Stimulated activated CD8-positive, alpha-beta memory T cell treated with anti-CD3 and anti-CD28 coated beads, Interleukin-4, amount 100 ng/mL, for 48 hours (primary cell): ENCODE results near the gene CEP290.
"Not testable (repeated sequence)": the region's sequence is repeated elsewhere in the genome, so short reads cannot be mapped to it uniquely, and the experiment has no call there.

Experiments
- DNase-seq: peaks from one replicate; pipeline ENCODE4 v3.0.0-alpha.2; 2020

The CEP290 gene

DNA sequence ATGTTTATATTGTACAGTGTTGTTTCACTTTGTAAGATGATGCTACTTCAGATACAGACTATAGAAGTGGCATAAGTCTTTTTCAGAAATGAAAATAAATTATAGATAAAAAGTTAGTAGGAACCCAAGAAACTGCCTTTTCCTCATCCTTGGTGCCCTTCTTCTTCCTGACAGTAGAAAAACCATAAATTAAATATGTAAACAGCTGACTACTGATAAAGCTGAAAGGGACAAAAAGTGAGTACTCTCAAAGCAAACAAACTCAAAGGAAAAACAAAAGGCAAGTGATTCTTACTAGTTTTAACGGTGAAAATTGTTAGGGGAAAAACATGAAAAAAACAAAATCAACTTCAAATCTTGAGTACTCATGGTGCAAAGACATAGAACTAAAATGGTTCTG is 104.1 kb downstream of the CEP290 start:
- no peak for DNase-seq

DNA sequence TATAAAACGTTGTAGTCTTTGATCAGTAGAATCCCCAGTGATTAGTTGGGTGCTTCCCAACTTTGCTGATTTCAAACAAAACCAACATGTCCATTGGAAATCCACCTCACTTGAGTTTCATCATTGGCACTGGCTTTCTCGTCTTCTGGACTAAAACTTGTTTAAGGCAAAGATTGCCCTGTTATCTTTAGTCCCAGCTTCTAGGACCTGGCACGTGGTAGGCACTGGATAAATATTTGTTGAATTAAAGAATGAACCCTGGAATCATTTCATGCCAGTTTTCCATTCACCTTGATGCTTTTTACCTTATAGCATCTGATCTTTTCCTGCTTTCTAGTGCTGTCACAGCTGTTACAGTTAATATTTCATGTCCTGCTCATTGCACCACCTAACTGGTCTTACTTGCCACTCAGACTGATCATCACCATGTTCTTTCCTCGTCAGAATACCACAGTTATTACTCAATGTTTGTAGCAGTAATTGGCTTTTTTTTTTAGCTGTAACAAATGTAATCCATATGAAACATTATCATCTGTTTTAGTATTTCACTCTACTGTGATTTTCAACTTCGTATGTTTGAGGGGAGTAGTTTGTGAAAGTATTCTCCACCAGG is 105.4 kb downstream of the CEP290 start:
- no peak for DNase-seq

DNA sequence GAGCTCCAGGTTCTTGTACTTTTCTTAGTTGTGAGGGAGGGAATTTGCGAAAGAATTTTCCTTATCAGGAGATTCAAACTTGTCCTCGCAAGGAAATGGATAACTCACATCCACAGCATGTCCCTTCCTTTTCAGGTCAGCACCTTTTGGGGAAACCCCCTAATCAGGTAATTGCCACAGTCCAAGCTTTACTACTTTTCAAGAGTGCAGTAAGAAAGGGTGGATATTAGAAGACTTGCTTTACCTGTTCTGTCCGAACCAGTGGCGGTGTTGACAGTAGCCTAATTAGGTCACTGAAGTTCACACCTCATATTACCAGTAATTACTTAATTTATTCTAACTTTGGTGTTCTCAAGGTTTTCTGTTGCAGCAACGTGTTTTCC is 106.0 kb downstream of the CEP290 start:
- no peak for DNase-seq

DNA sequence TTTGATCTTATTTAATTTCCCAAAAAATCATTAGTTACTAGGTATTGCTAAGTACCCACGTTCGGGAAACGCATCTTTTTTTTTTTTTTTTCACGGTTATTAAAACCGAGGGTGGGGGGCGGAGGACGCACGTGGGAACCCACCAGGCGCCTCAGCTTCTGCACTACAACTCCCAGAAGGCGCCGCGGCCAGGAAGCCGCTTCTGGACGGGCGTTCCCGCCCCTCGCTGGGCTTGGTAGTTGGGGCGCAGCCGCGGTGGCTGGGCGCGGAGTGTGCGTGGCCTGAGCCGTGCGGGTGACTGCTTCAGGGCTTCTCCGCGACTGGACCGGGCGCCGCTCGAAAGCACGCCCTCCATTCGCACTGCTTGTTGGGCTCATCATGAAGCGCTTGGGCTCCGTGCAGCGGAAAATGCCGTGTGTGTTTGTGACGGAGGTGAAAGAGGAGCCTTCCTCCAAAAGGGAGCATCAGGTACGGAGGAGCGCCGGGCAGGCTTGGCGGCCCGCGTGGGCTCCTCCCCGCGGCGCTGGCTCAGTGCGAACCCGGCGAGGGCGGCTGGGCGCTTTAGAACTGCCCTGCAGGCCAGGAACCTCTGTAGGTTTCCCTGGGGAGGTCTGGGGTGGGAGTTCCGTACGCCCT is 106.5 kb downstream of the CEP290 start:
- DNase-seq: peak; percentile 91

DNA sequence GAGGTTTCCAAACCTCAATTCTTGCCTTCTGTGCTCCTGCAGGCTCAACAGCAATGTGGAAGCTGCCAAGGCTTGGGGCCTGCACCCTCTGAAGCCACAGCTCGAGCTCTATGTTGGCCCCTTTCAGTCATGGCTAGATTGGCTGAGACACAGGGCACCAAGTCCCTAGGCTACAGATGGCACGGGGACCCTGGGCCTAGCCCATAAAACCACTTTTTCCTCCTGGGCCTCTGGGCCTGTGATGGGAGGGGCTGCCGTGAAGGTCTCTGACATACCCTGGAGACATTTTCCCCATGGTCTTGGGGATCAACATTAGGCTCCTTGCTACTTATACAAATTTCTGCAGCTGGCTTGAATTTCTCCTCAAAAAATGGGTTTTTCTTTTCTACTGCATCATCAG is 110.7 kb downstream of the CEP290 start:
- not testable (repeated sequence) for DNase-seq

DNA sequence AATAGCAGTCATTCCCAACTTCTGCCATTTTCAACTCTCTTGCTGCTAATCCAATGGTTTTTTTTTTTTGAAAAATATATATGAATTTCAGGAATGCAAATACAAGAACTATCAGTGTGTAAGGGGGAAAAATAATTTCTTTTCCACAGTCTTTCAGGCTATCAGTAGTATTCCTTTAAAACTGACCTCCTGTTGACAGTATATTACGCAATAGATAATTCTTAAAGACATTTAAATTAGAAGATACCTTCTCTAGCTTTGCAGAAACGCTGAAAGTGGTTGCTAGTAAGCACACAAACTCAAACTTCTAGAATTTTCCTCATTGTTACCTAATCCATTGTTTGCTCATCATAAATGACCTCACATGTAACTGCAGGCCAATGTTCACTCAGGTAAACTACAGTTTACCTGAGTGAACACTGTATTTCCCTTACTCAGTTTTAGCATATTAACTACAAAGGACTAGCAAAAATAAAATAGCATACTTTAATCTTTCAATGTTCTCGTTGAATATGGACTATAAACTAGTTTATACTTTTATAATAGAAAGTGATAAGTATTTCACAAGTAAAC is 112.7 kb downstream of the CEP290 start, which contains the start of gene C12orf50:
Gene C12orf50, minus strand, starts transcription at position 309 of the 573 bp plus-strand sequence. CDS start 2,439 bp downstream, outside the sequence.
- DNase-seq: no peak

DNA sequence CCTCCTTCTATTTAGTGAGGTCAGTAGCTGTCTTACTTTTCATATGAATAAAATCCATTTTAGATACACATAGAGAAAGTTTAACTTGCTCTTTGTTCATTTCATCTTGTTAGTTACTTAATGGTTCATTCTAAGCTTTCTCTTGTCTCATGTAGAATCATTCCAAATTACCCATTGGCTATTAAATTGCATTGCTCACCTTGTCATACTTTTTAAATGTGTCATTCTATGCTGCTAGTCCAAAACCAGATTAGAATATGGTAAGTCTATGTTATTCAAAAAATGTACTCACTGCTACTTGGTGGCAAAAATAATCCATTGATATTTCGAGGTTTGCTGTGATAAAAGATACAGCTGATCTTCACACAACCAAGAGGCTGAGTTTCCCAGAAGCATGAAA is 115.7 kb downstream of the CEP290 start:
- no peak for DNase-seq

DNA sequence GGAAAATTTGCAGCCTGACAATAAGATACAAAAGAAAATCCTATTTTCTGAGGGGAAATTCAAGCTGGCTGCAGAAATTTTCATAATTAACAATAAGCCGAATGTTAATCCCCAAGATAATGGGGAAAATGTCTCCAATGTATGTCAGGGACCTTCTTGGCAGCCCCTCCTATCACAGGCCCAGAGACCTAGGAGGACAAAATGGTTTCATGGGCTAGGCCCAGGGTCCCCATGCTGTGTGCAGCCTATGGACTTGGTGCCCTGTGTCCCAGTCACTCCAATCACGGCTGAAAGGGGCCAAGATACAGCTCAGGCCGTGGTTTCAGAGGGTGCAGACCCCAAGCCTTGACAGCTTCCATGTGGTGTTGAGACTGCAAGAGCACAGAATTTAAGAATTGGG is 123.9 kb downstream of the CEP290 start:
- no peak for DNase-seq

DNA sequence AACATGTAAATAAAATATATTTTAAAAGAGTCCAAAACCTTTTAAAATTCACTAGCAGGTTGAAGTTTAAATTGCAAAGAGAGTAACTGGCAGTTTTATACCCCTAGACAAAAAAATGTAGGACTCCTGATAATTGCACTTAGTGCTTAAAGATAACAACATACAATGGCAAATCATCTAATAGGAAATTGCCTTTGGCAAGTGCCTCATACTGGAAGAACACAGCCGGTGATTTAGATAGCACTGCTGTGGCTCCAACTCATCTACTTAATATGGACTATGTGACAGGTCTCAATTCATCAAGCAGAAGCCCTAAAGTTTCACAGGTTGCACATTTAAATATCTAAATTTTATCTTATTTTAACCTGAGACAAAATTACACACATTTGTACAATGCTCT is 126.1 kb downstream of the CEP290 start:
- DNase-seq: no peak

DNA sequence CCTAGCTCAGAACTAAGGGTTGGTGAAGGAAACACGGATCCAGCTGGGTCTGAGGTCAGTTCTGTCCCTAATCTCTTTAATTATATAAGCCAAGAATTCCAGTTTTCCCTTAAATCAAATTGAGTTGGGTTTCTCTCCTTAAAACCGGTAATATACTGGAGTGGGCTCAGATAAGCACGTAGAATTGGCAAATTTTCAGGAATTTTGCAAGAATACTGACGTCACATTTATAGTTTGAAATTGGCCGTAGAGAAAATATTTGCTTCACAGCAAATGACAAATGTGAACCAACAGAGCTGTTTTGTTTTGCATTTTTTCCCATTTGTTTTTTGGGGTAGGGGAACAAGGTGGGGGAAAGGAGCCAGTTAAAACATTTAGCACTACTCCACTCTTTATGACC is 130.1 kb downstream of the CEP290 start:
- no peak for DNase-seq

DNA sequence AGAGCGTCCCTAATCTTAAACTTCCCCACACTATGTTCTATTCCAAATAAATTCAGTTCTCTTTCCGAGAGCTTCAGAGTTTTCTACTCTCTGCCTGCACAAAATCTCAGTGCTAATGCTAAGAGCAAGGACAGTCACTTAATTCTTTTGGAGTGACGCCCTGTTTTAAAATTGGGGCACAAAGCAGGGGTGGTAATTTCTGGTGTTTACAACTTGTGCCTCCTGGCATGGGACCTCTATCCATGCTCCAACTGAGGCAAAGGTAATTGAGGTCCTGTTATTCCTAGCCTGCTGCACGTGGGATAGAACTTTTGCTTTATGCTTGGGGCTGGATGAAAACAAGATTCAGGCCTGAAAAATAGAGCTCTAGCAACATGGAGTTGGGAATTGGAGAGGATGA is 135.5 kb downstream of the CEP290 start:
- no peak for DNase-seq

DNA sequence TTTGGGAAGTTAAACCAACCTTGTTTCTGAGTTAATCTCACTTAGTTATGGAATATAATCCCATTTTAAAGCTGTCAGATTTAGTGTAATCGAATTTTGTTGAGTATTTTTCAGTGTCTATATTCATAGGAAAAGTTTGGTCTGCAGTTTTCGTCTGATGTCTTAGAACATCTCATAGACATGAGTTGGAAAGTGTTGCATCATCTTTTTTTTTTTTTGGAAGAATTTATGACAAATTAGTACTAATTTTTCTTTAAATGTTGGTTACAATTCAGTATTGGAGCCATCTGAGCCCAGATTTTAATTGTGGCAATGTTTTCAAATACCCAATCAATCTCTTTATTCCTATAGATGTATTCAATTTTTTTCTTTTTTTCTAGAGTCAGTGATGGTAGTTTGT is 140.6 kb downstream of the CEP290 start:
- DNase-seq: no peak
